ENCODE measurements around the gene SURF6. TPM values are rescaled to one million over a fixed set of nuclear protein-coding genes. Genes with fewer than 3 reads are reported as not detected.
"Not testable (repeated sequence)": the region's sequence is repeated elsewhere in the genome, so short reads cannot be mapped to it uniquely, and the experiment has no call there.

The SURF6 gene
- 17.3 TPM for total RNA-seq

DNA sequence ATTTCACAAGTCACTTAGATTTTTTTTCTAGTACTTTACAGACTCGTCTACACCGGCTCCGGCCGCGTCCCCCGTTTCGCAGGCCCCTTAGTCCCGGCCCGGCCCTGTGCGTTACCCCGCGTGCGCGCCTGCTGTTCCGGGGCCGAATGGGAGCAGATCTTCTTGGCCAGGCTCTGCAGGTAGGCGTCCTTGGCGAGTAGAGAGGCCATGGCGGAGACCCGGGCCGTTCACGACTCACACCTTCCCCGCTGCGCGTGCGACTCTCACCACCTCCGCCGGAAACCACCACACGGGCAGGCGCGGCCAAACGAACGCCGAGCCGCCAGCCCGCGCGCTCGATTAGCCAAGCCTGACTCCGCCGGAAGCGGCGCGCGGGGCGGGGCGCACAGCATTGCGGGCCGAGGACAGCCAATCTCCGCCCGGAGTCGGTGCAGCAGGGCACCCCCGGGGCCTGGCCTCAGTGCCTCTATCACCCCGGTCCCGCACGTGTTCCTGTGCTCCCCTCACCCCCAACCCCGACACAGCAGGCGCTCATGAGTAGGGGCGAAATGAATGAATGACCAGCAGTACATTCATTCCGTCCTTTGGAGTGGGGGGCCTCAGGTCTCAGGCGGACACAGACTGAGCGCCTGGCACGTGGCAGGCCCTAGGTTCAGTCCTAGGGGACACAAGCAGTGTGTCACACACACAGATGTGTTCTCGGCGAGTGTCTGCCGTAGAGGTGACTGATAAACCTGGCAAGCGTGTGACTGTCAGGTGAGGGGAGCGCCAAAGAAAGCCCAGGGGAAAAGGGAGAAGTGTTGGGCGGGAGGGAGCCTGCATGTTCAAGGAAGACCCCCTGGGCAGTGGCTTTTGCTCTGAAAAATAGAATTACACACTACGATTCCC, at the start of gene SURF6:
TSS of gene SURF6 (minus strand) at position 265 of the 888 bp plus-strand sequence. CDS start at position 209, 56 bp downstream.
- DNase-seq (ENCODE audit: low spot score) (peak; percentile 92), ATAC-seq (peak; percentile 94)
- intact Hi-C loops (cut with DNase I) = loop anchor here (10.0 kb wide), 1 partner anchor 151 kb away; no protein-coding TSS in a partner anchor

DNA sequence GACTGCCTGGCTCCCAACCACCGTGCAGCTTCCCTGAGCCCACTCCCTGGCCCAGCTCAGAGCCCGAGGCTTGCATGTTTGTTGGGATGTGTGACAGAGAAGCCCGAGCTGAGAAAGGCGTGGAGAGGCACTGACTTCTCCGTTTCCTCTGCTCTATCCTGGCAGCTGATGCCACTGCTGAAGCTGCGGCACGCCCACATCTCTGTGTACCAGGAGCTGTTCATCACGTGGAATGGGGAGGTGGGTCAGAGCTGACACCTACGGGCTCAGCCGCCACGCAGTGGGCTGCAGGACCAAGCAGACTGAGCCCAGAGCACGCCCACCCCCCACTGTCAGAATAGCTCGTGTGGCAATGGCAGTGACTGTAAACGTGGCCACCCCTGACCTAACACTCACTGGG, 49.5 kb upstream of the SURF6 start:
- DNase-seq (ENCODE audit: low spot score) (no peak), ATAC-seq (no peak)
- intact Hi-C loops (cut with DNase I) = no loop called here

DNA sequence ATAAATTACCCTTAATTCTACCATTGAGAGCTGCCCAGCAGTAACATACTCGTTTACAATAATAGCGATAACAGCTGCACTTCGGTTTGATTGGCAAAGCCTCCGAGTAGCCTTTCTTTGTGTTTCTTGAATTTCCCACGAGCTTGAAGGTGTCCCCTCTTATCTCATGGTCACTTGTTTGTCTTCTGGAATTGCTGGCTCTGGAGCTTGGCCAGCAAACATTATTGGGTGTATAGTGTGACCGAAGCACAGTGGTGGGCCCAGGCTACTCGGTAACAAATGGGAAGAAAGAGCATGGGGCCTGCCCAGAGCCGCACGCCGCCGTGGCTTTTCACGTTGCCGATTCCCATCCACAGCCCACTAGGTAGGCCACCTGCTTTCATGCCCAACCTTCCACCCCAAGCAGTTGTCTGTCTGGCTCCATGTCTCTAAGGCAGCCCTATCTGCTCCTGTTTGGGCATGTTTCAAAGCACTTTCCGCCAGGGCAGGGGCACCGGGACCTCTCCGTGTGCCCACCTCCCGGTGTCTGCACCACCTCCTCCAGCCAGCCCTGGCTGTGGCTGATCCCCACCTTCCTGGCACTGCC, 48.8 kb upstream of the SURF6 start:
- intact Hi-C loops (cut with DNase I) = no loop called here
- DNase-seq (ENCODE audit: low spot score) (no peak), ATAC-seq (no peak)

DNA sequence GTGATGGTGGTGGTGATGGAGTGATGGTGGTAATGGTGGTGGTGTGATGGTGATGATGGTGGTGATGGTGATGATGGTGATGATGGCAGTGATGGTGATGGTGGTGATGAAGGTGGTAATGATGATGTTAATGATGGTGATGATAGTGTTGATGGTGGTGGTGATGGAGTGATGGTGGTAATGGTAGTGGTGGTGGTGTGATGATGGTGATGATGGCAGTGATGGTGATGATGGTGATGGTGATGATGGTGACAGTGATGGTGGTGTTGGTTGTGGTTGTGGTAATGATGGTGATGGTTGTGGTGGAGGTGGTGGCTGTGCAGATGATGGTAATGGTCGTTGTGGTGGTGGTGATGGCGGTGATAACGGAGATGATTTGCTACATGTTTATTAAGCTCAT, 47.5 kb upstream of the SURF6 start:
- DNase-seq (ENCODE audit: low spot score) = no peak
- intact Hi-C loops (cut with DNase I) = no loop called here
- no peak for ATAC-seq

DNA sequence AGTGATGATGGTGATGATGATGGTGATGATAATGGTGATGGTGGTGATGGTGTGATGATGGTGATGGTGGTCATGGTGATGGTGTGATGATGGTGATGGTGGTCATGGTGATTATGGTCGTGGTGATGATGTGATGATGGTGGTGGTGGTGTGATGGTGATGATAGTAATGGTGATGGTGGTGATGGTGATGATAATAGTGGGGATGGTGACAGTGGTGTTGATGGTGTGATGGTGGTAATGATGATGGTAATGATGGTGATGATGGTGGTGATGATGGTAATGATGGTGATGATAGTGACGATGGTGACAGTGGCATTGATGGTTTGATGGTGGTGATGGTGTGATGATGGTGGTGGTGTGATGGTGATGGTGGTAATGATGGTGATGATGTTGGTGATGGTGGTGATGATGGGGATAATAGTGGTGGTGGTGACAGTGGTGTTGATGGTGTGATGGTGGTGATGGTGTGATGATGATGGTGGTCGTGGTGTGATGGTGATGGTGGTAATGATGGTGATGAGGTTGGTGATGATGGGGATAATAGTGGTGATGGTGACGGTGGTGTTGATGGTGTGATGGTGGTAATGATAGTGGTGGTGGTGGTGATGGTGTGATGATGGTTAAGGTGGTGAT, 46.6 kb upstream of the SURF6 start:
- no peak for ATAC-seq
- no peak for DNase-seq (ENCODE audit: low spot score)
- intact Hi-C loops (cut with DNase I) = no loop called here

DNA sequence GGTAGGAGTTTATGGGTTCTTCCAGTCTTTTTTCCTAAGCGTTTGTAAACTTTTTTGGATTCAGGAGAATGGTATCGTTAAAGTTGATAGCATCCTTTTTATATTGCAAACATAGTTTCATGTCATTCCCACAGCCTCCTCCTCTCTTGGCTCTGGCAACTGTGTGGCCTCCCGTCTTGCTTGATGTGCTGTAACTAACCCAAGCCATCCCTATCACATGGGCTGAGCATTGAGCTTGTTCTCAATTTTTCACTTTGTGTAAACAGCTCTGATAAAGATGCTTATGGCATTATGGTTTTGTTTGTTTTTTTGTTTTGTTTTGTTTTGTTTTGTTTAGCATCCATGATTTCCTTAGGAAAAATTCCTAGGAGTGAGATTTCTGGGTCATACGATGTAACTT, 44.7 kb upstream of the SURF6 start:
- intact Hi-C loops (cut with DNase I) = no loop called here
- ATAC-seq = no peak
- no peak for DNase-seq (ENCODE audit: low spot score)

DNA sequence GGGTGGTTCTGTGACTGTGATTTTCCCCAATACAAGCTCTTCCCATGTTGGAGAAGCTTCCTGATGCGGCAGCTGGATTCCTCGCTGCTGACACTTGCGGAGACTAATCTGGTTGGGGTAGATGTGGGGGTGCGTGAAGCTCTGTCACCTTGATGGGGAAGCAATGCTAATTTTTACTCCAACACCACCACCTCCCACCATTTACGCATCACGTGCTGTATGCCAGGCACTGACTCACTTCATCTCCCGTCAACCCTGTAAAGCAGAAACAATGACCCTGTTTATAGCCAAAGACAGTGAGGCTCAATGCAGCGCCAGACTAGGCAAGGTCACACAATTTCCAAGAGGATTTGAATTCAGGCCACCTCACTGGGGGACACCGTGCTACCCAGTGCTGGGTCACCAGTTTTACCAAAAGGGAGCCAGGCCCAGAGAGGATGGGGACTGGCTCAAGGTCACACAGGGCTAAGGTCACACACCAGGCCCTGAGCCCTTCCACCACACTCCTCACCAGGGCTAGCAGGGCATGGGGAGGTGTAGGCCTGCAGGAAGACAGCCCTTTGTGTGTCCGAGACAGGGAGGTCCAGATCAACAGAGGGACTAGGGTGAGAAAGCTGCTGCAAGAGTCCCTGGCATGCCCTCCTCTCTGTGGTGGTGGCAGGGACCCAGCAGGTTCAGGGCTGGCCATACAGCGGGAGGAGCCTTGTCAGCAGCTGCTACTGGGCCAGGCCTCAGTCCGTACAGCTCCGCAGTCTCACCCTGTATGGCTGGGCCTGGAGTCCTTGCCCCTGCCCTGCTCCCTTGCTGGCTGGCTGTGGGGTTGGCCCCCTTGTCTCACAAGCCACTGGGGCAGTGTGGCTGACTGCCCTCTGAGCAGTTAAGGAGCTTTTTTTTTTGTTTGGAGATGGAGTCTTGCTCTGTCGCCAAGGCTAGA, 43.4 kb upstream of the SURF6 start:
- ATAC-seq (no peak), DNase-seq (ENCODE audit: low spot score) (no peak)
- intact Hi-C loops (cut with DNase I) = no loop called here

DNA sequence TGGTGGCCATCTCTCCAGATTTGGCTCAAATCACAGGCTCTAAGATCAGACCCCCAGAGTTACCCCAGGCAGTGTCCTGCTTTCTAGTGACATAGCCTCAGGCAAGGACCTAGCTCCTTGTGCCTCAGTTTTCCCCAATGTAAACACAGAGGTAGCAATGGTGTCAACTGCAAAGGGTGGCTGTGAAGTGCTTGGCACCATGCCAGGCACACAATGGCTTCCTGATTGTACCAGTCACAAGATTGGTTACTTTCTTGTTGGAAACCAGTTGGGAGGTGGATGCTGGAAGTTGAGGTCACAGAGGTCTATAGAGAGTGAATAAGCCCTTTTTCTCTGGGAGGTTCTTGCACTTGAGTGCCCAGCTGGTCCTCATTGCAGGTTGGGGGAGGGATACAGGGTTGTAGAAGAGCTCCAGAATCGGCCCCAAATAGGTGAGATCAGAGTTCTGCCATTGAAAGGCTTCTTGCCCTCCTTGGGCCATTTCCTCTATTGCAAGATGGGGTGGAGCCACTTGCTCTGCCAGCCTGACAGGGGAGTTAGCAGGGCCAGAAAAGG, 42.5 kb upstream of the SURF6 start:
- DNase-seq (ENCODE audit: low spot score) (no peak), ATAC-seq (no peak)
- intact Hi-C loops (cut with DNase I) = no loop called here

DNA sequence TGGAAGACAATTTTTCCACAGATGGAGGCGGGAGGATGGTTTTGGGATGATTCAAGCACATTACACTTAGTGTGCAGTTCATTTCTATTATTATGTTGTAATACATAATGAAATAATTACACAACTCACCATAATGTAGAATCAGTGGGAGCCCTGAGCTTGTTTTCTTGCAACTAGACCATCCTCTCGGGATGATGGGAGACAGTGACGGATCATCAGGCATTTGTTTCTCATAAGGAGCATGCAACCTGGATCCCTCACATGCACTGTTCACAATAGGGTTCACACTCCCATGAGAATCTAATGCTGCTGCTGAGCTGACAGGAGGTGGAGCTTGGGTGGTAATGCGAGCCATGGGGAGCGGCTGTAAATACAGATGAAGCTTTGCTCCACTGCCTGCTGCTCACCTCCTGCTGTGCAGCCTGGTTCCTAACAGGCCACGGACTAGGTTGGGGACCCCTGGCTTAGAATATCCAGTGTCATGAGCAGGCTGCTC, 41.8 kb upstream of the SURF6 start:
- no peak for ATAC-seq
- intact Hi-C loops (cut with DNase I) = no loop called here
- no peak for DNase-seq (ENCODE audit: low spot score)

DNA sequence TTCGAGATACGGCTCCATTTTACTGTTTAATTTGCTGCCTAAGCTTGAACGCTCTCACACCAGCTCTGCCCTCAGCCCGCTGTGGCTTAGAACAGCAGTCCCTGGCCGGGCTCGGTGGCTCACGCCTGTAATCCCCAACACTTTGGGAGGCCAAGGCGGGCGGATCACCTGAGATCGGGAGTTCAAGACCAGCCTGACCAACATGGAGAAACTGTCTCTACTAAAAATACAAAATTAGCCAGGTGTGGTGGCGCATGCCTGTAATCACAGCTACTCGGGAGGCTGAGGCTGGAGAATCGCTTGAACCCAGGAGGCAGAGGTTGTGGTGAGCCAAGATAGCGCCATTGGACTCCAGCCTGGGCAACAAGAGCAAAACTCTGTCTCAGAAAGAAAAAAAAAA, 41.3 kb upstream of the SURF6 start:
- DNase-seq (ENCODE audit: low spot score); intact Hi-C loops (cut with DNase I); ATAC-seq: not testable (repeated sequence)

DNA sequence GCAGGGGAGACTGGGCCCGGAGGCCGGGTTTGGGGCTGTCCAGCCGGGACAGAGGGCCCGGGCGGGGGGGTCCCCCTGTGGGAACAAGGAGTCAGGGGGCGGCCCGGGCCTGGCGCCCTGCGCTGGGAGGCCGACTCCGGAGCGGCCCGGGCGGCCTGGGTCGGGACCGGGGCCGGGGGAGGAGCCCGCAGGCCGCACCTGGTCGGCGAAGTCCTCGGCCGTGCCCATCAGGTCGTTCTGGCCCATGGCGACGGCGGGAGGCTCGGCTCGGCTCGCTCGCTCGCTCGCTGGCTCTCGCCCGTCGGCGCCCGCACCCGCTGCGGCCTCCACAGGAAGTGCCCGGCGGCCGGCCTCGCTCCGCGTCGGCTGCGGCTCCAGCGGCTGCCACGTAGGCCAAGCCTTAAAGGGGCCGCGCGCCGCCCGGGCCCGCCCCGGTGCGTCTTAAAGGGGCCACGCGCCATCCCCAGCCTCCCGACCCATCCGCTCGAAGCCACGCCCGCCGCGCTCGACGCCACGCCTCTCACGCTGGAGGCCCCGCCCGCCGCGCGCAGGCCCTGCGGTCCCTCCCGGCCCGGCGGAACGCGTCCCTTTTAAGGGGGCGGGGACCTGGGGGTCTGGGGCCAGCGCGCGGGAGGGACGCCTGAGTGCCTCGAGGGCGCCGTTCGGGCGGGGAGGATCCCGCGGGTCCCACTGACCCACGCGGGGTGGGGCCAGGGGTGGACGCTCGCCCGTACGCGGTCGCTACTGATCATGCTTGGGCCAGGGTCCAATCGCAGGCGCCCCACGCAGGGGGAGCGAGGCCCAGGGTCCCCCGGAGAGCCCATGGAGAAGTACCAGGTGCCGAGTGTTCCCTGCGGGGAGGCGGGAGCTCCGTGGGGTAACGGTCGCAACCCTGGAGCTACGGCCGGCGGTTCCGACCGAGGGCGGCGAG, 40.0 kb upstream of the SURF6 start, which contains the start of the genes STKLD1 and SURF4:
TSS of gene STKLD1 (plus strand) at position 643 of the 931 bp plus-strand sequence. CDS start at position 751, 108 bp downstream.
TSS of gene SURF4 (minus strand) at position 337 of the 931 bp plus-strand sequence. CDS start at position 246, 91 bp downstream.
- ATAC-seq (peak; percentile 96), DNase-seq (ENCODE audit: low spot score) (peak; percentile 97)
- intact Hi-C loops (cut with DNase I) = no loop called here

DNA sequence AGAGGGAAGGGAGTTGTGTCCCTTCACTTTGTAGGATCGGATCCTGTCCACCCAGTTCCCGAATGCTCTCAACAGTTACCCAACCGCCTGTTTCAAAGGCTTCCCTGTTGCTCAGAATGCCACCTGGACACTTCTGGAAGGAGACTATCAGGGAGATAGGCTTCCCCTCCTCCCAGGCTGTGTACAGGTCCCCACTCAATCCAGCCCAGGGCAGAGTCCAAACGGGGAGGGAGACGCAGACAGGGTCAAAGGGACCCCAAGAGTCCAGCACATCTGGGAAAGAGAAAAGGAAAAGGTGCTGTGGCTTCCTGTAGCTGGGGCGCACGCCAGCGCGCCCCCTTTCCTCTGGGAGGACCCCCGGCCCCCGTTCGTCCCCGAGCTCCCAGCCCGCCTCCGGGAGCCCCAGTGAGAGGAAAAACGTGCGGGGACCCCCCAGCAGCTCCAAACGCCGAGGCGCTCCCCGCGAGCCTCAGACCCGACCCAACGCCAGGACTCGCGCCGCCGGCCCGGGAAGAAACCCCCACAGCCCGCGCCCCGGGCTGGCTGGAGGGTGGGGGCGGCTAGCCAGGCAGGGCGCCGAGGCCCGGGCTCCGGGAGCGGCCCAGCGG, 39.2 kb upstream of the SURF6 start:
- ATAC-seq (peak; percentile 1), DNase-seq (ENCODE audit: low spot score) (no peak)
- intact Hi-C loops (cut with DNase I) = no loop called here

DNA sequence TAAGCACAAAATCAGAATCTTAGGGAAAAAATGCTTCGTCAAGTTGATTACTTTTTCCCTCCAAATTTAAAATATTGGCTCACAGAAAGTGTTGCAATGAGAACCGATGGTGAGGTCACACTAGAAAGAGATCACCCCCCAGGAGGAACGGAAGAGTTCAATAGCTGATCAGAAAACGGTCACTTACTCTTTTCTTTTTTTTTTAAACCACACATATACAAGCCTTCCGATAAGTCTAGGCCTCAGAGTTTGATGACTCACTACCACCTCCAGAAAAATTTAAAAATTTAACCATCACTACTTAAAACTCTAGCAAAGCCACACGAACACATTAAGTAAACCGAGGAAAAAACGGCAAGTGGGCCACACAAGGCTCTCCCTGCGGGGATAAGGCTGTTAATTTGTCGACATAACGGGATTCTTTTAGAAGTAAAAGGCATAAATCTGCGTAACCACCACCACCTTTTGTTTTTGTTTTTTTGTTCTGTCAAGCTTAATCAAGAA, 38.7 kb upstream of the SURF6 start:
- DNase-seq (ENCODE audit: low spot score) (no peak), ATAC-seq (no peak)
- intact Hi-C loops (cut with DNase I) = no loop called here

DNA sequence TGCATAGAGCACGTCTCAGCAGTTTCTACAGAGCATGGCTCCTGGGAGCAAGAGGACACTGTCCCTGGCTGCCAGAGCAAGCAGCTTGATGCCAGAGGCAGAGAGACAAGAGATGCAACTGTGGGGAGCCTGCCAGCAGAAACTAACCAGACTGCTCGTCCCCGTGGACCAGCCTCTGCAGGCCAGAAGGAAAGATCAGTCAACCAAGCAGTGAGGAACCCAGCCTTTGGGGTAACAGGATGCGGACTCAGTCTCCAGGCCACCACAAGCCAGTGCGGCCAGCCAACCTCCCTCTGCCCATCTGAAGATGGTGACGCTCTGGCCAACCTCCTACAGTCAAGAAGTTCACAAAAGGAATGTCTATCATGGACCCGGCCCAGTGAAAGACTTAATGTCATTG, 36.2 kb upstream of the SURF6 start:
- DNase-seq (ENCODE audit: low spot score) (no peak), ATAC-seq (no peak)
- intact Hi-C loops (cut with DNase I) = no loop called here

DNA sequence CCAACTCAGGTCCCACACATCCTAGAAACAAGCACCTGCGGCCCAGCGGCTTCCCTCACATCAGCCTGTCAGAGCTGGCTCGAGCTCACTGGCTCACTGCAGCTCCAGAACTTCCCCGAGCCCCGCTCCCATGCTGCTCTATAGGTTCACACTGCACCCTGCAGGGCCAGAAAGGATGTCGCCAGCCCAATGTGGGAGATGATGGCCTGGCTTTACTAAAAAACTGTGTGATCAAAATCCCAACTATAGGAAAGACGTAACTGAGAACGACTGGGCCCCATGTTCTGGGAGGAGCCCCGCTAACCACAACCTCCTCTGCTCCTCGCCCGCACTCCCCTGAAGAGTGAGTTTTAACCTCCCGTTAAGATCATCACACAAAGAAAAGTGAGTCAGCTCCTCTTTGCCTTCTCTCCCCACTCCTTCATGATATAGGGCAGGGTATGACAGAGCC, 35.3 kb upstream of the SURF6 start:
- DNase-seq (ENCODE audit: low spot score) (no peak), ATAC-seq (no peak)
- intact Hi-C loops (cut with DNase I) = no loop called here

DNA sequence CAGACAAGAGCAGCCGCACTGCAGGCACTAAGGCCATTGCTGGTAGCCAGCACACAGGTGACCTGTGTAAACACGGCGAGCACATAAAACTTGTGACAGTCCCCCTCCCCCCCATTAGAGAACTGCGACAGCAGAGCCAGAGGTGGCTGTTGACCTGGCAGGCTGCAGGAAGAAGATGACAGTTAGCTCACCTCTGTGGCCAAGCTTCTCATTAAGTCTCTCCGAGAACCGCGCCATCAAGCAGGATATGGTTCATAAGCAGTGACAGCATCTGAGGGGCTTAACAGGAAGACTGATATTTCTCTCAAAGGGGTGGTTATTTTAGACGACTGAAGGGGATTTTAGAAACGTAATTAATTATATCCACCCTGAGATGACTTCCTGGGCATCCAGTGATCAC, 34.7 kb upstream of the SURF6 start:
- ATAC-seq (no peak), DNase-seq (ENCODE audit: low spot score) (no peak)
- intact Hi-C loops (cut with DNase I) = no loop called here

DNA sequence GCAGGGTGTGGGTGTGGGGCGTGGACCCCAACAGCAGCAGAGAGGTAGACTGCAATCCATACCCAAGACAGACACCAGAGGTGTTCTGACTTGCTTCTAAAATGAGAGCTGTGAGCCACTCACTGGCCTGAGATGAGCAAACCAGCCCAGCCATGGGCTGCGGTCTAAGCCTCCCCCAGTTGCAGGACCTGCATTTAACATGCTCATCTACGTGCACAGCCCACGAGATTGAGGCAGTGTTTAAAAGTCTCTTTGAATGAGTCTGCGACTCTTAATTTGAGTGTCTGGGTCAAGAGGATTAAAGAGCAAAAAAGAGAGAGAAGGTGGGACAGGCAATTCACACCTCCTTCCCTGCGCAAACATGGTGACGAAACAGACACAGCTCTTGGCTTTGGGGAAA, 33.9 kb upstream of the SURF6 start:
- DNase-seq (ENCODE audit: low spot score) (no peak), ATAC-seq (no peak)
- intact Hi-C loops (cut with DNase I) = no loop called here

Data from sciatic nerve (tissue), 2 donors.